SK-N-SH (cell line): Measurements from ENCODE around the gene UNC13B. TPM values are rescaled to one million over a fixed set of nuclear protein-coding genes. Genes with fewer than 3 reads are reported as not detected.

ENCODE experiments used
- CTCF ChIA-PET: fragments of 300-600, 350-600 bp; formaldehyde crosslinking; extraction: SDS; loops from one replicate; lab custom pipeline; 2021; lab: Yijun Ruan, JAX
- POLR2A ChIA-PET: fragments of 350-600 bp; sonication (Branson Sonifier 250); formaldehyde crosslinking; extraction: SDS; loops from one replicate; lab custom pipeline; 2020; ENCODE audit warnings: antibody characterized with exemption, inconsistent platforms; lab: Yijun Ruan, JAX
- DNase-seq: peaks from one replicate; pipeline ENCODE4 v3.0.0; 2012
- H2AFZ ChIP-seq: fragments of 200-600 bp; sonication (generic); 2 replicates; pipeline ENCODE4 v1.8.1; 2016; ENCODE audit warnings: antibody characterized with exemption, mild to moderate bottlenecking, low read depth
- H3F3A ChIP-seq: fragments of 200-600 bp; sonication (generic); replicated peaks from 2 replicates; pipeline ENCODE3; 2016; ENCODE audit warnings: antibody characterized with exemption, mild to moderate bottlenecking; ENCODE audit not compliant: insufficient read depth
- H3K27ac ChIP-seq, 2 experiments: fragments of 200-500 bp in 1 of 2; fragments of 200-600 bp in 1 of 2; sonication (Bioruptor generic) in 1 of 2; sonication (generic), shearing (Covaris generic) in 1 of 2; 2 replicates each; pipeline versions ENCODE4 v1.5.1 to v1.6.1; 2014 to 2016; ENCODE audit warnings: low read depth in 2 of 2, inconsistent platforms in 1 of 2, low read length in 1 of 2, mild to moderate bottlenecking in 1 of 2, mixed read lengths in 1 of 2
- H3K27me3 ChIP-seq: fragments of 200-600 bp; sonication (generic), shearing (Covaris generic); 2 replicates; pipeline ENCODE4 v1.6.1; 2016; ENCODE audit warnings: mixed run types; ENCODE audit not compliant: insufficient read depth
- H3K36me3 ChIP-seq, 2 experiments: fragments of 200-500 bp in 1 of 2; fragments of 200-600 bp in 1 of 2; sonication (Bioruptor generic) in 1 of 2; sonication (generic) in 1 of 2; replicated peaks in 1 of 2; 2 replicates each; pipeline versions ENCODE3 to v1.5.1; 2014 to 2016; ENCODE audit warnings: low read length in 1 of 2, mild to moderate bottlenecking in 1 of 2; ENCODE audit not compliant: insufficient read depth in 2 of 2, control insufficient read depth in 1 of 2
- H3K4me1 ChIP-seq, 2 experiments: fragments of 200-500 bp in 1 of 2; fragments of 200-600 bp in 1 of 2; sonication (Bioruptor generic) in 1 of 2; sonication (generic), shearing (Covaris generic) in 1 of 2; 2 replicates each; pipeline versions ENCODE4 v1.5.1 to v1.6.1; 2014 to 2016; ENCODE audit warnings: low read depth in 1 of 2, low read length in 1 of 2, mixed run types in 1 of 2; ENCODE audit not compliant: insufficient read depth in 2 of 2, control insufficient read depth in 1 of 2
- H3K4me2 ChIP-seq: fragments of 200-600 bp; sonication (generic), shearing (Covaris generic); 2 replicates; pipeline ENCODE4 v1.6.1; 2017; ENCODE audit warnings: mixed run types
- H3K4me3 ChIP-seq, 2 experiments: fragments of 200-500 bp in 1 of 2; fragments of 200-600 bp in 1 of 2; sonication (Bioruptor generic) in 1 of 2; sonication (generic), shearing (Covaris generic) in 1 of 2; 2 replicates each; pipeline versions ENCODE4 v1.5.1 to v1.8.1; 2014 to 2016; ENCODE audit warnings: low read depth in 2 of 2, inconsistent platforms in 1 of 2, low read length in 1 of 2, mild to moderate bottlenecking in 1 of 2, mixed read lengths in 1 of 2, moderate library complexity in 1 of 2
- H3K79me2 ChIP-seq: fragments of 200-600 bp; sonication (generic); 2 replicates; pipeline ENCODE4 v1.8.1; 2017; ENCODE audit warnings: mild to moderate bottlenecking; ENCODE audit not compliant: insufficient read depth
- H3K9ac ChIP-seq: fragments of 200-600 bp; sonication (generic); 2 replicates; pipeline ENCODE4 v1.6.1; 2017; ENCODE audit warnings: mixed run types
- H3K9me2 ChIP-seq: fragments of 200-600 bp; sonication (generic); 2 replicates; pipeline ENCODE4 v1.6.1; 2017; ENCODE audit warnings: mixed run types
- H3K9me3 ChIP-seq: fragments of 200-600 bp; sonication (generic); 2 replicates; pipeline ENCODE4 v1.6.1; 2017; ENCODE audit warnings: mixed run types, mild to moderate bottlenecking, moderate library complexity
- H4K20me1 ChIP-seq: fragments of 200-600 bp; sonication (generic); 2 replicates; pipeline ENCODE4 v1.6.1; 2017; ENCODE audit warnings: mild to moderate bottlenecking, mixed run types; ENCODE audit not compliant: insufficient read depth
- CHD2 ChIP-seq: fragments of 150-350 bp; IDR thresholded peaks from 2 replicates; pipeline ENCODE4 v1.6.1; 2018; ENCODE audit warnings: low read length; ENCODE audit not compliant: partially characterized antibody
- EP300 ChIP-seq, 2 experiments: IDR thresholded peaks; 2 replicates each; pipeline versions ENCODE4 v1.4.0 to v1.6.1; 2012; ENCODE audit warnings: borderline replicate concordance in 1 of 2, low read depth in 1 of 2, low read length in 1 of 2
- GABPA ChIP-seq: IDR thresholded peaks from 2 replicates; pipeline ENCODE4 v1.4.0; 2012; ENCODE audit warnings: low read depth, mild to moderate bottlenecking
- GATA2 ChIP-seq: sonication (generic); formaldehyde crosslinking; IDR thresholded peaks from 2 replicates; pipeline ENCODE4 v1.5.0; 2020; ENCODE audit warnings: mild to moderate bottlenecking, missing genetic modification reagents
- JUND ChIP-seq: IDR thresholded peaks from 2 replicates; pipeline ENCODE4 v1.4.0; 2012
- MXI1 ChIP-seq: IDR thresholded peaks from 2 replicates; pipeline ENCODE4 v1.6.1; 2012; ENCODE audit warnings: mild to moderate bottlenecking, low read depth, low read length, improper control_type of control experiment
- NFIC ChIP-seq: IDR thresholded peaks from 2 replicates; pipeline ENCODE4 v1.4.0; 2012; ENCODE audit warnings: borderline replicate concordance
- NRF1 ChIP-seq: IDR thresholded peaks from 2 replicates; pipeline ENCODE4 v1.6.1; 2012; ENCODE audit warnings: low read depth, mild to moderate bottlenecking, low read length
- RAD21 ChIP-seq: IDR thresholded peaks from 2 replicates; pipeline ENCODE4 v1.6.1; 2012; ENCODE audit warnings: mild to moderate bottlenecking, low read length
- RCOR1 ChIP-seq: fragments of 150-350 bp; IDR thresholded peaks from 2 replicates; pipeline ENCODE4 v1.6.1; 2017; ENCODE audit warnings: antibody characterized with exemption, low read length
- RFX5 ChIP-seq: IDR thresholded peaks from 2 replicates; pipeline ENCODE4 v1.6.1; 2012; ENCODE audit warnings: mild to moderate bottlenecking, improper control_type of control experiment, low read length
- SMC3 ChIP-seq: IDR thresholded peaks from 2 replicates; pipeline ENCODE4 v1.6.1; 2012; ENCODE audit warnings: low read depth, low read length, improper control_type of control experiment
- TAF1 ChIP-seq: IDR thresholded peaks from 2 replicates; pipeline ENCODE4 v1.6.1; 2012; ENCODE audit warnings: low read depth, mild to moderate bottlenecking, low read length, moderate library complexity, borderline replicate concordance
- YY1 ChIP-seq: IDR thresholded peaks from 2 replicates; pipeline ENCODE4 v1.4.0; 2012; ENCODE audit warnings: low read depth, mild to moderate bottlenecking
- ZBTB33 ChIP-seq: IDR thresholded peaks from 2 replicates; pipeline ENCODE4 v1.4.0; 2012; ENCODE audit warnings: low read depth, borderline replicate concordance
- WGBS: methylation state at CpG from one replicate; pipeline ENCODE4 v1.1.6; 2017; ENCODE audit warnings: low lambda C conversion rate; 5-methylcytosine and 5-hydroxymethylcytosine counted together
- polyA plus RNA-seq, 3 experiments: library from polyadenylated mRNA; depleted of rRNA; stranded (reverse); fragments of >200 nt; gene quantifications; 2 replicates each; pipeline ENCODE4 v1.2.3, GENCODE V29; 2012
- TF ChIP-seq, protein P1 (sequence below): fragments of 150-350 bp; IDR thresholded peaks from 2 replicates; pipeline ENCODE4 v1.6.1; 2017; ENCODE audit warnings: antibody characterized with exemption, low read length, low read depth, borderline replicate concordance
- TF ChIP-seq, protein P2 (sequence below): IDR thresholded peaks from 2 replicates; pipeline ENCODE4 v1.4.0; 2012; ENCODE audit warnings: low read depth, borderline replicate concordance
- TF ChIP-seq, protein P3 (sequence below): IDR thresholded peaks from 2 replicates; pipeline ENCODE4 v1.6.1; 2012; ENCODE audit warnings: mild to moderate bottlenecking, low read depth, low read length, moderate library complexity

Gene UNC13B
- polyA plus RNA-seq, 1 of the 3 experiments (the other 2 are of a cell fraction) = 8.1 TPM

- no peak overlapping the region for H3K4me2 ChIP-seq
- no peak overlapping the region for H3K9ac ChIP-seq
- no peak for TF ChIP-seq RAD21
- TF ChIP-seq, protein P1, sequence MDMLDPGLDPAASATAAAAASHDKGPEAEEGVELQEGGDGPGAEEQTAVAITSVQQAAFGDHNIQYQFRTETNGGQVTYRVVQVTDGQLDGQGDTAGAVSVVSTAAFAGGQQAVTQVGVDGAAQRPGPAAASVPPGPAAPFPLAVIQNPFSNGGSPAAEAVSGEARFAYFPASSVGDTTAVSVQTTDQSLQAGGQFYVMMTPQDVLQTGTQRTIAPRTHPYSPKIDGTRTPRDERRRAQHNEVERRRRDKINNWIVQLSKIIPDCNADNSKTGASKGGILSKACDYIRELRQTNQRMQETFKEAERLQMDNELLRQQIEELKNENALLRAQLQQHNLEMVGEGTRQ = no peak
- no peak for TF ChIP-seq RFX5
- TF ChIP-seq, protein P2, sequence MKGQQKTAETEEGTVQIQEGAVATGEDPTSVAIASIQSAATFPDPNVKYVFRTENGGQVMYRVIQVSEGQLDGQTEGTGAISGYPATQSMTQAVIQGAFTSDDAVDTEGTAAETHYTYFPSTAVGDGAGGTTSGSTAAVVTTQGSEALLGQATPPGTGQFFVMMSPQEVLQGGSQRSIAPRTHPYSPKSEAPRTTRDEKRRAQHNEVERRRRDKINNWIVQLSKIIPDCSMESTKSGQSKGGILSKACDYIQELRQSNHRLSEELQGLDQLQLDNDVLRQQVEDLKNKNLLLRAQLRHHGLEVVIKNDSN = no peak
- TF ChIP-seq, protein P3, sequence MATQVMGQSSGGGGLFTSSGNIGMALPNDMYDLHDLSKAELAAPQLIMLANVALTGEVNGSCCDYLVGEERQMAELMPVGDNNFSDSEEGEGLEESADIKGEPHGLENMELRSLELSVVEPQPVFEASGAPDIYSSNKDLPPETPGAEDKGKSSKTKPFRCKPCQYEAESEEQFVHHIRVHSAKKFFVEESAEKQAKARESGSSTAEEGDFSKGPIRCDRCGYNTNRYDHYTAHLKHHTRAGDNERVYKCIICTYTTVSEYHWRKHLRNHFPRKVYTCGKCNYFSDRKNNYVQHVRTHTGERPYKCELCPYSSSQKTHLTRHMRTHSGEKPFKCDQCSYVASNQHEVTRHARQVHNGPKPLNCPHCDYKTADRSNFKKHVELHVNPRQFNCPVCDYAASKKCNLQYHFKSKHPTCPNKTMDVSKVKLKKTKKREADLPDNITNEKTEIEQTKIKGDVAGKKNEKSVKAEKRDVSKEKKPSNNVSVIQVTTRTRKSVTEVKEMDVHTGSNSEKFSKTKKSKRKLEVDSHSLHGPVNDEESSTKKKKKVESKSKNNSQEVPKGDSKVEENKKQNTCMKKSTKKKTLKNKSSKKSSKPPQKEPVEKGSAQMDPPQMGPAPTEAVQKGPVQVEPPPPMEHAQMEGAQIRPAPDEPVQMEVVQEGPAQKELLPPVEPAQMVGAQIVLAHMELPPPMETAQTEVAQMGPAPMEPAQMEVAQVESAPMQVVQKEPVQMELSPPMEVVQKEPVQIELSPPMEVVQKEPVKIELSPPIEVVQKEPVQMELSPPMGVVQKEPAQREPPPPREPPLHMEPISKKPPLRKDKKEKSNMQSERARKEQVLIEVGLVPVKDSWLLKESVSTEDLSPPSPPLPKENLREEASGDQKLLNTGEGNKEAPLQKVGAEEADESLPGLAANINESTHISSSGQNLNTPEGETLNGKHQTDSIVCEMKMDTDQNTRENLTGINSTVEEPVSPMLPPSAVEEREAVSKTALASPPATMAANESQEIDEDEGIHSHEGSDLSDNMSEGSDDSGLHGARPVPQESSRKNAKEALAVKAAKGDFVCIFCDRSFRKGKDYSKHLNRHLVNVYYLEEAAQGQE = no peak
- TF ChIP-seq TAF1 = no peak
- no peak for TF ChIP-seq SMC3
- no peaks in the 10 kb centered on the region; a peak in 1 of 4 replicates for H3K4me1 ChIP-seq
- POLR2A ChIA-PET = no interaction called here
- DNase-seq = no peak
- no peak overlapping the region for H3K27ac ChIP-seq
- H3K4me3 ChIP-seq = no peak overlapping the region
- H2AFZ ChIP-seq = no peak overlapping the region
- 83% methylated on average over 1 of the region's 1 CpG for WGBS
- no peaks in the 10 kb centered on the region for H4K20me1 ChIP-seq
- H3K79me2 ChIP-seq = no peaks in the 10 kb centered on the region
- no peaks in the 10 kb centered on the region for H3F3A ChIP-seq
- no peaks in the 10 kb centered on the region for H3K9me2 ChIP-seq
- no peaks in the 10 kb centered on the region for H3K9me3 ChIP-seq
- peaks cover 0 to 16% of the 10 kb centered on the region in 2 experiments for H3K36me3 ChIP-seq
- CTCF ChIA-PET = interaction anchor here (1.3 to 1.4 kb wide), 2 partner anchors 82 to 161 kb away, joined by 3 to 4 read pairs; no protein-coding TSS in a partner anchor
- H3K27me3 ChIP-seq = no peaks in the 10 kb centered on the region
Observed at GRCh38 chr9:35395706-35396101, 233.9 kb downstream of the UNC13B start.

DNA sequence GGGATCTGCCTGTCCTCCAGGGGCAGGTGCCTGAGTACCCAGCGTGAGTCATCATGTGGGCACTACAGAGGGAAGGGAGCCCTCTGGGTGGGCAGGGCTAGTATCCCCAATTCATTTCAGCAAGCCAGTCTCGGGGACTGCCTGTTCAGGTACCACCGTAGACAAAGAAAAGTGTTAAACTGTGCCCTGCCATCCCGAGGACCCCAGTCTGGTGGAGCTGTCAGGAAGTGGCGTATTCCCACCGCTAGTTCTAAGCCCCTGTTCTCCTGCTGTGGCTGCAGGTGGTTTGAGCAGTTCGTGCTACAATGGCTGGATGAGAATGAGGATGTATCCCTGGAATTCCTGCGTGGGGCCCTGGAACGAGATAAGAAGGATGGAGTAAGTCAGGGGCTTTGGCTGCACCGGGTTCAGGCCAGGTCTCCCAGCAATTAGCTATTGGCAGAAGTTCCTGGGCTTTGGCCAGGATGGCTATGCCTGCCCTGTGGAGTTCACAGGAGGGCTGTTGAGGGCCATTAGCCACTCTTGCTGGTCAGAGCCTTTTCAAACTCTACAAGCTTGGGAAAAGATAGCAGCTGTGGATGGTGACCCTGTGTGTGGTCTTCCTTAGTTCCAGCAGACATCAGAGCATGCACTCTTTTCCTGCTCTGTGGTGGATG is 234.9 kb downstream of the UNC13B start:
- Histone ChIP-seq H3K9me2 (no peaks in the 10 kb centered on the region), H3K79me2 (no peaks in the 10 kb centered on the region), H3K27ac (no peak overlapping the region), H3K27me3 (no peaks in the 10 kb centered on the region), H3K9ac (no peak overlapping the region), H3K4me1 (no peaks in the 10 kb centered on the region; a peak in 1 of 4 replicates), H3F3A (no peaks in the 10 kb centered on the region), H3K4me2 (no peak overlapping the region), H3K36me3 (peaks cover 0 to 14% of the 10 kb centered on the region in 2 experiments), H2AFZ (no peak overlapping the region), H4K20me1 (no peaks in the 10 kb centered on the region), H3K9me3 (no peaks in the 10 kb centered on the region), H3K4me3 (no peak overlapping the region)
- CTCF ChIA-PET = interaction anchor here (0.6 to 2.1 kb wide), 4 partner anchors 17 to 161 kb away, joined by 3 to 5 read pairs (median 4); no protein-coding TSS in a partner anchor
- POLR2A ChIA-PET = no interaction called here
- 81% methylated on average over 6 of the region's 10 CpGs for WGBS
- no peak for DNase-seq
- TF ChIP-seq GATA2 (CRISPR knock-in tag) (no peak), NRF1 (no peak), MXI1 (no peak), NFIC (no peak), JUND (no peak), CHD2 (no peak), GABPA (no peak), TAF1 (no peak), SMC3 (no peak), RCOR1 (no peak), RAD21 (no peak), YY1 (no peak), EP300 (IDR thresholded peaks at IDR 0.05; ENCODE audit: borderline replicate concordance in 1 of 2, low read depth in 1 of 2, low read length in 1 of 2) (no peak), ZBTB33 (no peak)
